DMS153 treated with DMSO at 0.1 percent for 48 hours (cell line): Measurements from ENCODE around the gene LMO2.

Experiments
- DNase-seq: peaks from one replicate; lab custom pipeline; 2025; ENCODE audit not compliant: unreplicated experiment; lab: John Stamatoyannopoulos, UW

LMO2 gene

DNA sequence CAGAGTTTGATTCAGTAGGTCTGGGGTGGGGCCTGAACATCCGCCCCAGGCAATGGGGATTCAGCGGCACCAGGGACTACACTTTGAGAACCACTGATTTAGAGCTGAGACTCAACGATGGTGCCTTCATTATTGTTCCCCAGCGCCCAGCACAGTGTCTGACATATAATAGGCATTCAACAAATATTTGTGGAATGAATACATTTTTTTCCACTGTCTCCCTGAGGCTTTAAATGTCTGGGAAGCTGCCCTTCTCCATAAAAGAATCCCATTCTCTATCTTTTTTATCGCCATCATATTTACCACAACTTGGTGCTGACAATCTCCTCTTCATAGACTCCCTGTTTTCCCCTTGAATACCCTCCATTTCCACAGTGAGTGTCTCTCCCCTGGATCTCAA is 23.6 kb upstream of the LMO2 start:
- DNase-seq = no peak

DNA sequence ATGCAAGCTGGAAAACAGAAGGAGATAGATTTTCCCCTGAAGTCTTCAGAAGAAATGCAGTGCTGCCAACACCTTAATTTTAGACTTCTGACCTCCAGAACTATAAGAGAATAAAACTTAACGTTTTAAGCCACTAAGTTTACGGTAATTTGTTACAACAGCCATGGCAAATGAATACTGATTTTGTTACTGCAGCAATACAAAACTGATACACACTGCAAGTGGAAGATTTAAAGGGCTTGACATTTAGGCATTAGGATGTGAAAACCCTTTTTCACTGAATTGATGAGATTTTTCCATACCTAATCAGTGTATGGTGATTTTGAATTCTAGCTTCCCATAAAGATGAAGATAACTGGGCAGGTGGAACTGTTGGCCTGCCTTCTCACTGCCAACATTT is 22.1 kb upstream of the LMO2 start:
- no peak for DNase-seq

DNA sequence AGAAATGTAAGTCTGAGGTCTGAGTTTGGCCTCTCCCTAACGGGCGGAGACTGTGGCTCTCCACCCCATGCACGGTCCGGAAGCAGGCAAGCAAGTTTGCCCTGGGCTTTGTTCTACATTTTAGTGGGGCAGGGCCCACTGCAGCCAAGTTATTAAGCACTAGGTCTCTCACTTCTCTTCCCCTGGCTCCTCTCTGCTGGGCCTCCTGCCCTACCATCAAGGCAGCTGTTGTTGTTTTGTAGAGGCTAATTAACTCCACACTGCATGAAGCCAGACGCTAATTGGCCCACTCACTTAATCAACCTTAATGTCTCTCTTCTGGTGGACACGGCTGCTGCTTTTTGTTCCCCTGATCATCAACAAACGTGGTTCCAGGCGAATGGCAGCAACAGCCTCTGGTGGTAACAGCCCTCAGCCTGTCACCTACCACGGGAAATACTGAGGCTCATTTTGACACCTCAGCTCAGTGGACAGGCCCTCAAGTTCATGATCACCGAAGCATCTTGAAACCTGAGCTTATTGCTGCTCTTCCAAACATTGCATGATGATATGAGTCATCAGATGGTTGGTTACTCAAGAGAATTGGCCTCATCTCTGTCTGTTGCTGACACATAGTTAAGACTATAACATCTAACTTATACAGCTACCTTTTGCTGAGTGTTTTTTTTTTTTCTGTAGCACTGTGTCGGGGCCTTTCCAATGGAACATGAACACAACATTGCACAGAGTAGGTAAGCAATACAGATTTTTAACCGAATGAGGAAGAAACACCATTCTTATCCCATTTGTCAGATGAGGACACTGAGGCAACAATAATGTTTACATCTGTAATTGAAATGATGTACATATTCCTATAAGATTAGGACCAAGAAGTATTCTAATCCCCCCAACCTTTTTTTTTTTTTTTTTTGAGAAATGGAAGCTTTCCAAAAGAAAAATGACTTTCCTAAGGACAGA is 20.8 kb upstream of the LMO2 start:
- no peak for DNase-seq

DNA sequence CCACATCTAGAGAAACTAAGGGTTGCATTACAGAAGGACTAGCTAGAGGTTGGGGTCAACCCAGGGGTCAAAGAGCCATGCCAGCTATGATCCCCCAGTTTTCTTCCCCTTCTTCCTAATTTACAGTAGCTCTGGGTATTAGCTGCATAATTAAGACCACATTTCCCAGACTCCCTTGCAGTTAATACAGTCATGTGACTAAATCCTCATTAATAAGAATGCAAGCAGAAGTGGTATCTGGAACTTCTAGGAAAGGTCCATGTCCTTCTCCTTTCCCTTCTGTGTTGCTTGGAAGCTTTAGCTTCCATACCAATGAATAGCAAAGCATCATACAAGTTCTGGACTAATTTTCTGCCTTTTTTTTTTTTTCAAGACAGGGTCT is 19.1 kb upstream of the LMO2 start:
- no peak for DNase-seq

DNA sequence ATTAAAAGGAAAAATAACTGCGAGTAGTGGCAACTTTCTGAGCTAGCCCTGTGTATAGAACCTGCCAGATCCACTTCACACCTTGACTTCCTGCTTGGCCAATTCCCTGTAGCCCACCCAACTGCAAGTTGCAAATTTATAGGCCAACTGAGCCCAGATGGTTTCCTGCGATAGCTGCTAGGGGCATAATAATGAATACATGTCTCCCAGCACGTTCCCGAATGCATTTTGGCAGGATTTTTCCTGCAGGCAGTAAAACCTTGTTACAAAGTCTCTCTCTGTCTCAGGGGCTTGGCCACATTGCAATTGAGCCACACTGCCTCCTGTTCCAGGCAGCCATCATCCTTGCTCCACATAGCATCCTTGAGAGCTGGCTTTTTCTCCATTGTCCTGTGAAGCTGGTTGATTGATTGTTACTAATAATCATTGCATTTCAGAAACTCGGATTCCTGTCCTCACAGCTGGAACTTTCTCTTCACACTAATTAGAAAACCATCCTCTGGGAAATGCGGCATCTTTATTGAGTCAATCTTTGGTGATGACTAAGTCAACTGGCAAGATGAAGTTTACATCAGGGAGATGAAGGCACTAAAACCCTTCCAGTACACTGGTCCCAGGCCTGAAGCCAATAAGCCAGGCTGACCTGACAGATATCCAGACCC is 18.6 kb upstream of the LMO2 start:
- no peak for DNase-seq

DNA sequence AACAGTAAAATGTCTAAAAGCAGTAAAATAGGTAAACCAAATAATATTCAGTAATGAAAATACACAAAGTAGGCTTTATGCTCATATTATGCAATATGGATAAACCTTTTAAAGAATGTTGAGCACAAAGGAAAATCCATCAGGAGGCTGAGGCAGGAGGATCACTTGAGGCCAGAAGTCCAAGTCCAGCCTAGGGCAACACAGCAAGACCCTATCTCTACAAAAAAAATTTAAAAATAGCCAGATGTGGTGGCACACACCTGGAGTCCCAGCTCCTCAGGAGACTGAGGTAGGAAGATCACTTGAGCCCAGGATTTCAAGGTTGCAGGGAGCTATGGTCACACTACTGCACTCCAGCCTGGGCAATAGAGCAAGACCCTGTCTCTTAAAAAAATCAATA is 17.7 kb upstream of the LMO2 start:
- DNase-seq = no peak

DNA sequence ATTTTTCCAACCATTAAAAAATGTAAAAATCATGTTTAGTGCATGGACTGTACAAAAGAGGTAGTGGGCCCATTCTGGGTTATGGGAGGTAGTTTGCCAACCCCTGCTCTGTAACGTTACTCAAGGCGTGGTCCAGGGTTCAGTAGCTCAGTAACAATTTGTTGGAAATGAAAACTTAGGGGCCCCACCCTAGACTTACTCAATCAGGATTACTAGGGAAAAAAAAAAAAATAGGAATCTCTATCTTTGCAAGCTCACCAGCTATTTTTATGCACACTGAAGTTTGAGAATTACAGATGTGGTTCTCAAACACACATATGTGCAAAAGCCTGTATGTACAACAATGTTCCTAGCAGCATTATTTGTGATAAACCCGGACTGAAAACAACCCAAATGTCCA is 17.3 kb upstream of the LMO2 start:
- DNase-seq = no peak

DNA sequence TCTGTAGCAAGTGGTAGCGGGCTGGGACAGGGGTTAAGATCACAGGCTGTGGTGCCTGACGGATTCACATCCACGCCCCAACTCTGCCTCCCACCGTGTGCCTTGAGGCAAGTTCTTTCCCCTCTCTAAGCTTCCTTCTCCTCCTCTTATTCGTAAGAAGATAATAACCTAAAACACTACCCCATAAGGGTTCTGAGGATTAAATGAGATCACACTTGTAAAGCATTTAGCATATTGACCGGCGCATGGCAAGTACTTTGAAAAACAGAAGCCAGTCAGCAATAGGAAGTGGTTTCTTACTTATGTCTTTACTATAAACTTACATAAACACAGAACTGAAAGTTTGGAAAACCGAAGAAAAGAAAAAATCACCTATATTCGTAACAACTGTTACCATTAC is 15.5 kb upstream of the LMO2 start:
- no peak for DNase-seq

DNA sequence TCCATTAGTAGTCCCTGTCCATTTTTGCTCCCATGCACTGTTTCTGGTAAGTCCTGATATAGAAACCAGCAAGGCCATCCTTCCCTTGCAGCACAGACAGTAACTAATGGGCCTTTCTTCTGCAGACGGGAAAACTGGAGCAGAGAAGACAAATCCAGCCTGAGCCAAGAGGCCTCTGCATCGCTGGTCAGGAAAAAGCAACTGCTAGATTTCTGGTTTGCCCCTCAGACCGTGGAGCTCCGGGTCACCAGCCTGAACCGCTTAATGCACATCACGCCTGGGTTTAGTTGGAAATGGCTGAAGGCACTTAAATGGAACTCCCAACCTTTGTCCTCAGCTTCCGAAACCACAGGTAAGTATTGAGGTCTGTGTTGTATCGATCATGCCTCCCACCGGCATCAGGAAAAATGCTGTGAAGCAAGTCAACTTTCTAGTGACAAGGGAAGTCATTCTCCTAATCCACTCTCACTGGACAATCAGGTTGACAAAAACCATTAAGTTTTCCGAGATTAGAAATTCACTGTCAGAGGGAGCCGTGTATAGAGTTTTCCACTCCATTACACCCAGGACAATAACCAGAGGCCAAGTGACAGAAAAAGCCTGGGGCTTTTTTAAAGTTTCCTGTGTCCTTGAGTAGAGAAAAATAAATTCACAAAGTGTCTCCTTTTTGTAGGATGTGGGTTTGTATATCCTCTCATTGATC is 14.8 kb upstream of the LMO2 start:
- no peak for DNase-seq

DNA sequence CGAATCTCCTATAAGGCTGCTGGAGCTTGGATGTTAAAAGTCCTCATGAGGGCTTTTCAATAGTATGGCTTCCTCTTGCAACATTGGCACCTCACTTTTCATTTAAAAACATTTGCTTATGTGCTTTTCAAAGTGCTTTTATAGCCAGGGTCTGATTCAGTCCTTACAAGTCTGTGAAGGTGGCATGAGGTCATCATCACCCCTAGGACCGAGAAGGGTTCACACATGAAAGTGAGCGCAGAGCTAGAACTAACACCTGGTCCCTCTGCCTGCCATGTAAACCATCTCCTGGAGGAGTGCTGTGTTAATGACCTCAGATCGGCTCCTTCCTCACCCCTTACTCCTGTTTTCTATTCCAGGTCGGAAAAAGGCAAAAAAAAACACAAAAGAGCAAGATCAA is 12.2 kb upstream of the LMO2 start:
- DNase-seq = no peak

DNA sequence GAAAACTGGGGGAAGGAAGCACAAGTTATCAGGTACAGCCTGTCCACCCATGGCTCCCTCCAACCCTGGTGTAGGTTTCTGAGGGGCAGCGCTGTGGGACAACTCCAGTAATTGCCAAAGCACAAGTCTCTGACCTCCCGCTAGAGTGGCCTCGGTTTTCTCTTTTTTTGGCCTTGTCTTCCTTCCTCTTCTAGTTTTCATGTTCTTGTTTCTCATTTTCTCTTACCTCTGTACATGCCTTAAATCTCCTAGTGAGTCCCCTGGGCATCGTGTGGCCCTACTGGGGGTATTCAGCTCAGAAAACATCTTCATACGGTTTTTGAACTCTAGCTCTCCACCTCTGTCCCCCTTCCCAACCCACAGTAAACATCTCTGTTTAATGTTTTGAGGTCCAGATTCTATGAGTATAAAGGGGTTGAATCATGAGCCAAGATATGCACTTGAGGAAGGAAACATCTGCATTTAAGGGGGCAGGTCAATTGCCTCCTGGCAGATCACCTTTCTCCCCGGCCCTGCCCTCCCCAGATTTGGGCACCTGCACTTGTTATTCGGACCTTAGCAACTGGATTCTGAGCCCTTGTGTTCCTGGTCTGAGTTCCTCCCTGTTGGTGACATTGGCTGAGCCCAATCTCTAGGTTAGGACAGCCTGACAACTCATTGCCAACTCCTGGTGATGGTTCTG is 8.4 kb upstream of the LMO2 start:
- no peak for DNase-seq

DNA sequence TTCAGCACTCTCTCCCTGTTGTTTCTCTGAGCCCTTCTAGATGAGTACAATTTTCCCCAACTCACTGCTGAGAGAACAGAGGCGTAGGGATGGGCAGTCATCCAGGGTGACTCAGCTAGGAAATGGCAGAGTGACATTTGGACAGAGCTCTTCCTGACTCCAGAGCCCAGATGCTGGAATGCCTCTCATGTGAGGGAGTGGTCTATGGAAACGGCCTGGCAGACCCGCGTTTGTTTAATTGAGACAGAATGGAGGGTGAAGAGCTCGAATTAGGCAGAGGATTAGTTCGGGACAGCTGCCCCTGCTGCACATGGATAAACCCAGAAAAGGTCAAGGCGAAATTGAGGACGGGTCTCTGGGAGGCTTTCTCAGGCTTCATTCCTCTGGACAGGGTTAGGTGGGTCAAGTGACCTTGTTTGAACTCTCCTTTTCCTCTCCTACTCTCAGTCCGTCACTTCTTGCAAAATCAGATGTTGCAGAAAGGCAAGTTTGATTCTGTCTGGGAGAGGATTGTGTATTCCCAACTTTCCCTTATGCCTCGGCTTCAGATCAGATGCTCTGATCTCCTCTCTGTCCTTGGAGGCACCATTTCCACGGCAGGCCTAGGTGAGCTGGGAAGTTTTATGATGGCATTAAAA is 7.6 kb upstream of the LMO2 start:
- DNase-seq = no peak

DNA sequence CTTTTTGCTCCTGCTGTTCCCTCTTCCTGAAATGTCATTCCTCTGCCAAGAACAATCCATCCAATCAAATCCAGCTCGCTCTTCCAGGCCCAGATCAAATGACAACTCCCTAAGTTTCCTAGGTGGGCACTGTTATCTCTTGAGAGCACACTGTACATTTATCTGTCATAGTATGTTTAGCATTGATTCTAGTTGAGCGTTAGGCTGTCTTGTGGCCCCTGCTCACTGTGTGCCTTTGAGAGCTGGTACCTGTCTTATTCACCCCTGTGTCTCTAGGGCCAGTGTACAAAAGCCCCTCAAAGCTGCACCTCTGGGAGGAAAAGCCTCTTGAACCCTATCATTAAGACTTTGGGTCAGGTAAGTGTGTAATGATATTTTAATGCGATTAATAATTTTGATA is 7.1 kb upstream of the LMO2 start:
- DNase-seq = no peak

DNA sequence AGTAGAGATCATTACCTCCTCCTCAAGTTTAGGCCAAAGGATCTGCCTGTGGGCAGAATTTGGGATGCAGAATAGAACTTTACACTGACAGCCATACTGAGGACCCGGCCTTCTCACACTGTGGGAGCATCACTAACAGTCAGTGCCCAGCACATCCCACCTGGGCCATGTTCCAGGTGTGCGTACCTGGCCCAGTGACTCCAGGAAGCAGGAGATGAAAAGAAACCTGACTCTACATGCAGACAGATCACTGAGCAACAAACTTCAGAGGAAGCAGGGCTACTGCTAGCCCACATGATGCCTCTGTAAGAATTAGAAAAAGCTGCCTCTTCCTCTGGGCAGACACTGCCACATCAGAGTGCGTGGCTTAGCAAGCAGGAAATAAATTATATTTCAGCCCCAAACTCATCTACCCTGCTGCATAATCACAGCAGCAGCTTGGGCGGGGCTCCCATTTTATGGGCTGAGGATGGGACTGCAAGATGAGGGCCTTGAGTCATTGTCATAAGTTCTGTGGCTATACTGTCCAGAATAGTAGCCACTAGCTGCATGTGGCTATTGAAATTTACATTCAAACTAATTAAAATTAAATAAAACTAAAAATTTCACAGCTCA is 6.0 kb upstream of the LMO2 start:
- DNase-seq = no peak

DNA sequence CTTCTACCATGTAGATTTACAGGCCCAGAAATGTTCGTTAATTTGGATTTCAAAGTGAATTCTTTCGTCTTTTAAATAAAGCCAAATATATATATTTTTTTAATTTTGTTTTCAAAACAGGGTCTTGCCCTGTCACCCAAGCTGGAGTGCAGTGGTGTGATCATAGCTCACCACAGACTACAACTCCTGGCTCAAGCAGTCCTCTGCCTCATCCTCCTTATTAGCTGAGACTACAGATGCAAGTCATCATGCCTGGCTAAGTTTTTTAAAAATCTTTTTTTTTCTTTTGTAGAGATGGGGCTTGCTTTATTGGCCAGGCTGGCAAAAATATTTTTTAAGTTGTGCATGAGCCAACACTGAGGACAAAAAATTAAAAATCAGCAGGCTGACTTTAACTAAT is 5.0 kb upstream of the LMO2 start:
- DNase-seq = no peak

DNA sequence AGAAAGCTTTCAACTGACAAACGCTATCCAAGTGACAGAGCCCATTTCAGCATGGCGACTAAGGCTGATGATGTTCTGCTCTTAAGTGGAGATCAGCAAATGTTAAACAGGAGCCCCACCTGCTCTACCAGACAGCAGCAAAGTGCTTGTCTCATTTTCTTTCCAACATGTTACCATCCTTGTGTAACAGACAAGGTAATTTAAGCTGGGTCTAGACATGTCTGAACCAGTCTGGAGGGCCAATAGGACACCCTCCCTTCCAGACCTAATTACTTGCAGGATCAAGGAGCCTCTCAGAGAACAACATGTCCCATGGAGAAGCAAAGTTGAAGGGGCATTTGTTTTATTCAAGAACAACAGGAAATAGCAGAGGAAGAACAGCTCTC is 3.9 kb upstream of the LMO2 start:
- no peak for DNase-seq

DNA sequence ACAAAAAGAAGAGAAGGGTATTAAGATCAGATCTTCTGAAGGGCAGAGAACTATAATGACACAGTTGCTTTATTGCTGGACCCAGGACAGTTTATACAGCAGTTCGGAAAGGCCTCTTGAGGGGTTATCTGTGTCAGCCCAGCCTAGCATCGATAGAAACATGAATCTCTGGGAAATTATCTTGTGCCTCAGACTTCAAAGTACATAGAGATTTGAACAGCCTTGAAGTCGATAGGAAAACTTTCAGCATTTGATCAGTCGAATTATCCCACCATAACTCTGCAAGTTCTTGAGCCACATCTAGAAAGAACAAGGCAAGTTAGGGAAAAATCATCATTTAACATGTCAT is 2.5 kb upstream of the LMO2 start:
- DNase-seq = no peak

DNA sequence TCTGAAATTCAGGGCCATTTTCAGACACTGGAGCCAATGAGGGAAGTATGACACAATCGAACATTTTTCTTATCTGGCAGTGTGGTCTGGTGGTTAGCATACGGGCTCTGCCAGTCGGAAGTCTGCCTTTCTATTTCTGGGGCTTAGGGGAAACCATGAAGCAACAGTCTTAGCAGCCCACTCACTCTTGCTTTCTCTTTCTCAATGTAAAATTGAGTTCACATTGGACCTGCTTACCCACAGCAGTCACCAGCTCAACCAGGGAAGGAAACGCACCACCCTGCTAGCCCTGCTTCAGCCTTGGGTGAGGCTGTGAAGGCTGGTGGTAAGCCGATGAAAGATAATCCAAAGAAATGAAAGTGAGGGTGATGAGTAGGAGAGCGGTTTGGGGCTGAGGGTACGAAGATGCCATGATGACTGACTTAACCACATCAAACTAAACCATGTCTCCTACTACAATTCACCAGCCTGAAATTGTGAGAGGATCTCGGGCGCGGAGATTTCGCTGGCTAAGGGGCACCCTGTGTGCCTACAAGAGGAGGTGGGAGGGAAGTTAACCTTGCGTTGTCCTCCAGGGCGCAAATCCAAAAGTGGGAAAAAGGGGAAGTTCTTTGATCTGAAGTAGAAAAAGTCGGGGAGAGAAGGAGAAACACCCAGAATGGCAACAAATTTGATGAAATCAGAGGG is 2.0 kb upstream of the LMO2 start:
- no peak for DNase-seq

DNA sequence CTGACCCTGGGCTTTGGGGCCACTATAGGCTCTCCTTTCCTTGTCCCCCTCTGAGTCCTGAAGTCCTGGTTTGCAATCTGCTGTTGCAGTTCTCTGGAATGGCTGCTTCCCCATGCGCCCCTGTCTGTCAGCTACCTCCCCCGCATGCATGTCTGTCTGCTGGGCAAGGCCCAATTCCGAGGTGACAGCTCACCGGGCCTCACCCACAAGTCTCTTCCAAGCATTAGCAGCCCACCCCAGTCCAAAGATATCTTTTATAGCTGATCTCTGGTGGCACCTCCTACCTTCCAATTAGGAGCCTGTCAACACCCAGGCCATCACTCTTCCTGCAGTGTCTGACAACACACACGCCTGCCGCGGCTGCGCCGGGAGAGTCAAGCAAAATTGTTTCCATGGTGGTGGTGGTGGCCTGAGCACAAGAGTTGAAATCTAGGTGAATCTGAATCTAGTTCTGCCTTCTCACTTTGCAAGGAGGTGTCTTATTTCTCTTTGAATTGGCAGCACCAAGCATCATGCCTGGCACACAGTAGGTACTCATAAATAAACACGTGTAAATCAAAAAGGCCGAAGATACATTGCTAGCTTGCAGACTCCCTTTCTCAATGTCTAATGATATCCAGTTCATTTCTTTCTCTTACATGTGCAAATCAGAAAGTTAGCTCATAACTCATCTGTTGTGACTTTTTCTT is 1.2 kb upstream of the LMO2 start:
- DNase-seq = no peak
